Measurements from ENCODE around the gene ACD. TPM values are rescaled to one million over a fixed set of nuclear protein-coding genes. Genes with fewer than 3 reads are reported as not detected.
A peak's percentile ranks its signal among the peaks of the same experiment; 100 is the strongest.

The ACD gene
- total and polyA plus RNA-seq, 9 of the 15 experiments (the other 6 are each of a cell fraction or from before 2014, with no cell fraction given), result 4.2 to 47.4 (median 19.2) TPM

DNA sequence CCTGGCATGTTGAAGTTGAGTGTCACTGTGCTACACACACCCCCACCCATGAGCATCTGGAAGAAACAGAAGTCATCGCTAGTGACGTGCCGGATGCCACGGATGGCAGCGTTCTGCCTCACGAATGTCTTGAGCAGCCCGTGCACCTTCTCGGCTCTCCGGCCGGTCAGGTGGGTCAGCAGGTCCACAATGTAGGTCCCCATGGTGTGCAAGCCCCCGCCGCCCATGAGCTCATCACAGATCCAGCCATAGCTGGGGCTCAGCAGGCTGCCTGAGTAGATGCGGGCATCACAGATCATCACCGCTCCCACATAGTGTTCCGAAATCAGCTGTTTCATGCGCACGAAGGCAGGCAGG lies 15.5 kb upstream of the ACD start:
- no peak for FAIRE-seq
- whole genome bisulfite sequencing (ENCODE audit: insufficient coverage, low coverage, missing lambda C conversion rate), result 89% methylated on average over 17 of the region's 17 CpGs
- intact Hi-C loops (cut with micrococcal nuclease) (no loop called here), in situ Hi-C loops (cut with MboI) (loop anchor here (10.0 kb wide), 1 partner anchor 369 kb away; no protein-coding TSS in a partner anchor)
- ATAC-seq, result no peak
- Histone ChIP-seq H3K27me3 (ENCODE audit: control insufficient read depth in 2 of 2, insufficient read depth in 2 of 2, low read length in 2 of 2) (no peaks in the 10 kb centered on the region), H3K9me3 (replicated peaks; ENCODE audit: control insufficient read depth, insufficient read depth, low read depth, low read length) (no peaks in the 10 kb centered on the region), H3K9ac (ENCODE audit: insufficient read depth in 1 of 2, low read depth in 2 of 2, low read length in 2 of 2) (peak overlapping the region in 1 of 2 experiments; percentile 29; a peak in 1 of 4 replicates), H3K4me1 (replicated peaks in 1 of 2; ENCODE audit: control insufficient read depth in 2 of 2, insufficient read depth in 2 of 2, low read length in 2 of 2) (peaks cover 0 to 5% of the 10 kb centered on the region in 2 experiments; a peak in 3 of 5 replicates), H3K4me2 (ENCODE audit: insufficient read depth, low read length) (no peak overlapping the region), H3K27ac (ENCODE audit: extremely low read depth, low read depth, low read length) (no peak overlapping the region), H3K4me3 (no peak overlapping the region), H4K20me1 (replicated peaks; ENCODE audit: control insufficient read depth, insufficient read depth, low read length) (no peaks in the 10 kb centered on the region), H3K79me2 (ENCODE audit: control insufficient read depth, insufficient read depth, low read length) (no peaks in the 10 kb centered on the region), H2AFZ (ENCODE audit: low read depth, low read length) (no peak overlapping the region), H3K36me3 (ENCODE audit: control insufficient read depth, insufficient read depth, low read length) (peaks cover 3% of the 10 kb centered on the region; the same call in 1 of the 3 replicates), H3K9me1 (ENCODE audit: control insufficient read depth, insufficient read depth, low read length) (no peaks in the 10 kb centered on the region)
- CTCF ChIA-PET (ENCODE audit: low intra/inter-chr PET ratio), result no interaction called here
- POLR2A ChIA-PET, result interaction anchor here (0.7 kb wide), 1 partner anchor 260 kb away, joined by 4 read pairs; no protein-coding TSS in a partner anchor
- no TSS peak for BruUV-seq (replicated peaks)
- no peak for TF ChIP-seq CBX5 (IDR thresholded peaks at IDR 0.05; ENCODE audit: borderline replicate concordance, low read depth)
- TF ChIP-seq ZNF197 (CRISPR knock-in tag; IDR thresholded peaks at IDR 0.05; ENCODE audit: low read depth), result no peak
- TF ChIP-seq, protein P1, sequence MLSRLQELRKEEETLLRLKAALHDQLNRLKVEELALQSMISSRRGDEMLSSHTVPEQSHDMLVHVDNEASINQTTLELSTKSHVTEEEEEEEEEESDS (CRISPR knock-in tag; IDR thresholded peaks at IDR 0.05), result no peak
- no peak for TF ChIP-seq RFX1 (IDR thresholded peaks at IDR 0.05)
- DNase-seq (ENCODE audit: extremely low read depth in 1 of 4, low spot score in 3 of 4), result no peak

Data from K562 (cell line).